ENCODE measurements around the gene TUBA1C. TPM values are rescaled to one million over a fixed set of nuclear protein-coding genes. Genes with fewer than 3 reads are reported as not detected.

Gene TUBA1C
- total and polyA plus RNA-seq, 2 of the 8 experiments (the other 6 are each of a cell fraction or from before 2014, with no cell fraction given): 504 to 3,101 TPM

DNA sequence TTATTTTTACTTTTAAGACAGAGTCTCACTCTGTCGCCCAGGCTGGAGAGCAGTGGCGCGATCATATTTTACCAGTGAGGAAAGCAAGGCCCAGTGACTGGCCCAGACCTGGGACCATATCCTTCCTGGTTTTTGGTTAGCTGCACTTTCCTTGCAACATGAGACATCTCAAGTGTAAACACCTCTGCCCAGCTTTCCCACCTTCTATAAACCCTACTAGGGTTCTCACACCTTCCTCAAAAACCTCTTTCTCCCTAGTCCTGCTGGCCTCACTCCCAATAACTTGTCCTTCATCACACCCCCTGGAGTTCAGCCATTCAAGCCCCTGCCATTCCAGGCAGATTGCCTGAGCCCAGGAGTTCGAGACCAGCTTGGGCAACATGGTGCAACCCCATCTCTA, 19.8 kb downstream of the TUBA1C start:
- no peak overlapping the region for H3K23ac ChIP-seq (ENCODE audit: insufficient read length)
- H3K56ac ChIP-seq (replicated peaks; ENCODE audit: insufficient read length, low read depth, low read length): no peak overlapping the region
- TF ChIP-seq POU5F1 (IDR thresholded peaks at IDR 0.05; ENCODE audit: low read depth, low read length) (no peak), YY1 (IDR thresholded peaks at IDR 0.05; ENCODE audit: low read depth, low read length) (no peak), GTF2F1 (IDR thresholded peaks at IDR 0.05; ENCODE audit: borderline replicate concordance, low read depth, low read length) (no peak)
- H2BK12ac ChIP-seq (ENCODE audit: low read depth, low read length): no peak overlapping the region
- H2BK120ac ChIP-seq (replicated peaks; ENCODE audit: low read depth, low read length): no peak overlapping the region
- H4K20me1 ChIP-seq (replicated peaks in 1 of 2; ENCODE audit: control insufficient read depth in 1 of 2, insufficient read depth in 2 of 2, low read length in 2 of 2): no peaks in the 10 kb centered on the region
- H3K23me2 ChIP-seq (ENCODE audit: low read depth, low read length): no peaks in the 10 kb centered on the region; the same call in 1 of the 2 replicates
- no peak overlapping the region for H4K91ac ChIP-seq (replicated peaks; ENCODE audit: insufficient read length, low read length)
- H3K9ac ChIP-seq (replicated peaks in 1 of 4; ENCODE audit: extremely low read depth in 1 of 4, low read depth in 3 of 4, low read length in 3 of 4): no peak overlapping the region
- H3K9me3 ChIP-seq (ENCODE audit: insufficient read depth in 2 of 2, low read depth in 1 of 2, low read length in 1 of 2): no peaks in the 10 kb centered on the region
- H3K14ac ChIP-seq (ENCODE audit: insufficient read length): no peak overlapping the region
- 91% methylated on average over 4 of the region's 4 CpGs; no CpG with 5 or more reads in 1 of the 2 experiments for WGBS, 2 experiments (ENCODE audit: extremely low coverage in 1 of 2, insufficient coverage in 1 of 2, insufficient read length in 1 of 2, insufficient replicate concordance in 2 of 2, low coverage in 1 of 2, low lambda C conversion rate in 2 of 2, missing lambda C conversion rate in 1 of 2)
- peaks cover 0 to 4% (median 4%) of the 10 kb centered on the region in 4 experiments; a peak in 3 of 7 replicates for H3K4me1 ChIP-seq (replicated peaks in 1 of 4; ENCODE audit: control insufficient read depth in 3 of 4, insufficient read depth in 4 of 4, low read length in 3 of 4)
- no peak overlapping the region for H3K4me3 ChIP-seq (ENCODE audit: extremely low read depth in 1 of 4, insufficient read depth in 2 of 4, low read depth in 3 of 4, low read length in 4 of 4)
- H2BK20ac ChIP-seq (ENCODE audit: low read length): no peak overlapping the region
- no peak overlapping the region for H4K8ac ChIP-seq (ENCODE audit: extremely low read depth, insufficient read depth, low read length)
- no peak overlapping the region for H3K27ac ChIP-seq (ENCODE audit: low read depth, low read length)
- no peaks in the 10 kb centered on the region for H3K79me2 ChIP-seq (ENCODE audit: control insufficient read depth in 1 of 2, insufficient read depth in 2 of 2, low read length in 2 of 2)
- H4K5ac ChIP-seq (ENCODE audit: insufficient read length, low read depth, low read length): no peak overlapping the region
- CTCF ChIA-PET (ENCODE audit: partially characterized antibody): interaction anchor here (0.8 to 17.0 kb wide), 14 partner anchors 10 to 269 kb away, joined by 3 to 172 read pairs (median 4); partner anchors contain the start of genes DNAJC22 and PRPH
- DNase-seq (ENCODE audit: low read depth in 1 of 2, low spot score in 2 of 2): no peak
- no peak overlapping the region for H2BK5ac ChIP-seq (ENCODE audit: low read depth, low read length)
- FAIRE-seq: no peak
- H3K18ac ChIP-seq (ENCODE audit: extremely low read depth, low read length): no peak overlapping the region
- no peak overlapping the region for H2AK5ac ChIP-seq (ENCODE audit: low read depth, low read length)
- no peaks in the 10 kb centered on the region; a peak in 3 of 7 replicates for H3K27me3 ChIP-seq (replicated peaks in 1 of 4; ENCODE audit: control insufficient read depth in 3 of 4, extremely low read depth in 1 of 4, insufficient read depth in 3 of 4, low read length in 3 of 4)
- no peak overlapping the region for H3K4ac ChIP-seq (replicated peaks; ENCODE audit: insufficient read length, low read depth, low read length)
- no peak overlapping the region for H3K4me2 ChIP-seq (ENCODE audit: insufficient read depth in 1 of 2, low read depth in 2 of 2, low read length in 2 of 2)
- H3K36me3 ChIP-seq (ENCODE audit: control insufficient read depth in 2 of 4, insufficient read depth in 4 of 4, low read length in 3 of 4): no peaks in the 10 kb centered on the region
- H2AFZ ChIP-seq (ENCODE audit: low read length): no peak overlapping the region
- no peaks in the 10 kb centered on the region for H3K79me1 ChIP-seq (ENCODE audit: low read depth, low read length)
- POLR2A ChIA-PET (ENCODE audit: partially characterized antibody): interaction anchor here (1.3 to 2.9 kb wide), 3 partner anchors 10 to 19 kb away, joined by 4 to 20 read pairs (median 4); partner anchors contain the start of genes PRPH and TUBA1C
- H2BK15ac ChIP-seq (ENCODE audit: low read length): no peak overlapping the region

Measured in H1 (cell line).